SK-N-SH treated with all-trans-retinoic acid at 6 μM for 48 hours (cell line): ENCODE results near the gene ADAMTS2.

ENCODE experiments used
- CSDC2 ChIP-seq: fragments of 250-450 bp; sonication (Bioruptor Pico); IDR thresholded peaks from 2 replicates; pipeline ENCODE4 v1.5.0; 2020; ENCODE audit warnings: mild to moderate bottlenecking, moderate library complexity
- POU6F1 ChIP-seq: fragments of 250-450 bp; sonication (Bioruptor Pico); IDR thresholded peaks from 2 replicates; pipeline ENCODE4 v1.8.0; 2021; ENCODE audit warnings: low read depth, mild to moderate bottlenecking, moderate library complexity, borderline replicate concordance
- RARB ChIP-seq: fragments of 250-450 bp; sonication (Bioruptor Pico); IDR thresholded peaks from 2 replicates; pipeline ENCODE4 v1.8.0; 2021; ENCODE audit warnings: mild to moderate bottlenecking, moderate library complexity
- TCF4 ChIP-seq: fragments of 250-450 bp; sonication (Bioruptor Pico); IDR thresholded peaks from 2 replicates; pipeline ENCODE4 v1.8.0; 2021; ENCODE audit warnings: mild to moderate bottlenecking, moderate library complexity, borderline replicate concordance
- ZC3H10 ChIP-seq: fragments of 250-450 bp; sonication (Bioruptor Pico); IDR thresholded peaks from 2 replicates; pipeline ENCODE4 v1.5.1; 2021; ENCODE audit warnings: mild to moderate bottlenecking, moderate library complexity
- ZFP30 ChIP-seq: fragments of 450-650 bp; formaldehyde crosslinking; IDR thresholded peaks from 2 replicates; pipeline ENCODE4 v1.5.0; 2022; ENCODE audit warnings: mild to moderate bottlenecking, moderate library complexity
- ZNF565 ChIP-seq: fragments of 450-650 bp; formaldehyde crosslinking; conservative IDR thresholded peaks from 2 replicates; pipeline ENCODE4 v1.5.0; 2020; ENCODE audit warnings: low read depth, mild to moderate bottlenecking, moderate library complexity
- ZNF8 ChIP-seq: fragments of 450-650 bp; formaldehyde crosslinking; IDR thresholded peaks from 2 replicates; pipeline ENCODE4 v1.5.0; 2020; ENCODE audit warnings: mild to moderate bottlenecking, moderate library complexity
- TF ChIP-seq, protein P1 (sequence below): fragments of 250-450 bp; sonication (Bioruptor Pico); IDR thresholded peaks from 2 replicates; pipeline ENCODE4 v1.5.0; 2020; ENCODE audit warnings: mild to moderate bottlenecking, moderate library complexity
- TF ChIP-seq, protein P2 (sequence below): fragments of 250-450 bp; sonication (Bioruptor Pico); IDR thresholded peaks from 2 replicates; pipeline ENCODE4 v1.8.0; 2020; ENCODE audit warnings: mild to moderate bottlenecking, moderate library complexity, borderline replicate concordance
- TF ChIP-seq, protein P3 (sequence below): fragments of 250-450 bp; sonication (Bioruptor Pico); IDR thresholded peaks from 2 replicates; pipeline ENCODE4 v1.5.1; 2020; ENCODE audit warnings: low read depth, mild to moderate bottlenecking, moderate library complexity

- no peak for TF ChIP-seq ZFP30 (CRISPR knock-in tag)
- TF ChIP-seq TCF4 (CRISPR knock-in tag), result no peak
- no peak for TF ChIP-seq ZC3H10 (CRISPR knock-in tag)
- TF ChIP-seq, protein P1, sequence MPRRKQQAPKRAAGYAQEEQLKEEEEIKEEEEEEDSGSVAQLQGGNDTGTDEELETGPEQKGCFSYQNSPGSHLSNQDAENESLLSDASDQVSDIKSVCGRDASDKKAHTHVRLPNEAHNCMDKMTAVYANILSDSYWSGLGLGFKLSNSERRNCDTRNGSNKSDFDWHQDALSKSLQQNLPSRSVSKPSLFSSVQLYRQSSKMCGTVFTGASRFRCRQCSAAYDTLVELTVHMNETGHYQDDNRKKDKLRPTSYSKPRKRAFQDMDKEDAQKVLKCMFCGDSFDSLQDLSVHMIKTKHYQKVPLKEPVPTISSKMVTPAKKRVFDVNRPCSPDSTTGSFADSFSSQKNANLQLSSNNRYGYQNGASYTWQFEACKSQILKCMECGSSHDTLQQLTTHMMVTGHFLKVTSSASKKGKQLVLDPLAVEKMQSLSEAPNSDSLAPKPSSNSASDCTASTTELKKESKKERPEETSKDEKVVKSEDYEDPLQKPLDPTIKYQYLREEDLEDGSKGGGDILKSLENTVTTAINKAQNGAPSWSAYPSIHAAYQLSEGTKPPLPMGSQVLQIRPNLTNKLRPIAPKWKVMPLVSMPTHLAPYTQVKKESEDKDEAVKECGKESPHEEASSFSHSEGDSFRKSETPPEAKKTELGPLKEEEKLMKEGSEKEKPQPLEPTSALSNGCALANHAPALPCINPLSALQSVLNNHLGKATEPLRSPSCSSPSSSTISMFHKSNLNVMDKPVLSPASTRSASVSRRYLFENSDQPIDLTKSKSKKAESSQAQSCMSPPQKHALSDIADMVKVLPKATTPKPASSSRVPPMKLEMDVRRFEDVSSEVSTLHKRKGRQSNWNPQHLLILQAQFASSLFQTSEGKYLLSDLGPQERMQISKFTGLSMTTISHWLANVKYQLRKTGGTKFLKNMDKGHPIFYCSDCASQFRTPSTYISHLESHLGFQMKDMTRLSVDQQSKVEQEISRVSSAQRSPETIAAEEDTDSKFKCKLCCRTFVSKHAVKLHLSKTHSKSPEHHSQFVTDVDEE (CRISPR knock-in tag), result no peak
- TF ChIP-seq, protein P2, sequence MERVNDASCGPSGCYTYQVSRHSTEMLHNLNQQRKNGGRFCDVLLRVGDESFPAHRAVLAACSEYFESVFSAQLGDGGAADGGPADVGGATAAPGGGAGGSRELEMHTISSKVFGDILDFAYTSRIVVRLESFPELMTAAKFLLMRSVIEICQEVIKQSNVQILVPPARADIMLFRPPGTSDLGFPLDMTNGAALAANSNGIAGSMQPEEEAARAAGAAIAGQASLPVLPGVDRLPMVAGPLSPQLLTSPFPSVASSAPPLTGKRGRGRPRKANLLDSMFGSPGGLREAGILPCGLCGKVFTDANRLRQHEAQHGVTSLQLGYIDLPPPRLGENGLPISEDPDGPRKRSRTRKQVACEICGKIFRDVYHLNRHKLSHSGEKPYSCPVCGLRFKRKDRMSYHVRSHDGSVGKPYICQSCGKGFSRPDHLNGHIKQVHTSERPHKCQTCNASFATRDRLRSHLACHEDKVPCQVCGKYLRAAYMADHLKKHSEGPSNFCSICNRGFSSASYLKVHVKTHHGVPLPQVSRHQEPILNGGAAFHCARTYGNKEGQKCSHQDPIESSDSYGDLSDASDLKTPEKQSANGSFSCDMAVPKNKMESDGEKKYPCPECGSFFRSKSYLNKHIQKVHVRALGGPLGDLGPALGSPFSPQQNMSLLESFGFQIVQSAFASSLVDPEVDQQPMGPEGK (CRISPR knock-in tag), result no peak
- TF ChIP-seq RARB (CRISPR knock-in tag), result no peak
- TF ChIP-seq, protein P3, sequence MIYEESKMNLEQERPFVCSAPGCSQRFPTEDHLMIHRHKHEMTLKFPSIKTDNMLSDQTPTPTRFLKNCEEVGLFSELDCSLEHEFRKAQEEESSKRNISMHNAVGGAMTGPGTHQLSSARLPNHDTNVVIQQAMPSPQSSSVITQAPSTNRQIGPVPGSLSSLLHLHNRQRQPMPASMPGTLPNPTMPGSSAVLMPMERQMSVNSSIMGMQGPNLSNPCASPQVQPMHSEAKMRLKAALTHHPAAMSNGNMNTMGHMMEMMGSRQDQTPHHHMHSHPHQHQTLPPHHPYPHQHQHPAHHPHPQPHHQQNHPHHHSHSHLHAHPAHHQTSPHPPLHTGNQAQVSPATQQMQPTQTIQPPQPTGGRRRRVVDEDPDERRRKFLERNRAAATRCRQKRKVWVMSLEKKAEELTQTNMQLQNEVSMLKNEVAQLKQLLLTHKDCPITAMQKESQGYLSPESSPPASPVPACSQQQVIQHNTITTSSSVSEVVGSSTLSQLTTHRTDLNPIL (CRISPR knock-in tag), result no peak
- no peak for TF ChIP-seq CSDC2 (CRISPR knock-in tag)
- no peak for TF ChIP-seq POU6F1
- TF ChIP-seq ZNF8, result no peak
- TF ChIP-seq ZNF565, result no peak
Observed at GRCh38 chr5:179346875-179347274, 1.6 kb upstream of the ADAMTS2 start.
